GM21447 (cell line): Measurements from ENCODE around the gene BHLHE41.

Experiments
- ATAC-seq: cut with Tn5 transposase; IDR thresholded peaks from one replicate; pipeline ENCODE4 v1.9.1; 2021; ENCODE audit not compliant: unreplicated experiment

Gene BHLHE41

GRCh38 chr12:26124446-26125399 lies at the start of gene BHLHE41:
BHLHE41 (minus strand) TSS chr12:26125037; CDS start chr12:26124779, 258 bp downstream.
- ATAC-seq: no peak

GRCh38 chr12:26172946-26173552 lies 48.2 kb upstream of the BHLHE41 start:
- no peak for ATAC-seq

GRCh38 chr12:26172539-26172938 lies 47.7 kb upstream of the BHLHE41 start:
- no peak for ATAC-seq

GRCh38 chr12:26172013-26172412 lies 47.2 kb upstream of the BHLHE41 start:
- no peak for ATAC-seq

- ATAC-seq: no peak
Observed at GRCh38 chr12:26164118-26164517, 39.3 kb upstream of the BHLHE41 start.

- no peak for ATAC-seq
Observed at GRCh38 chr12:26162905-26163304, 38.1 kb upstream of the BHLHE41 start.

GRCh38 chr12:26162174-26162573 lies 37.3 kb upstream of the BHLHE41 start:
- no peak for ATAC-seq

- ATAC-seq: no peak
Observed at GRCh38 chr12:26158078-26158764, 33.4 kb upstream of the BHLHE41 start.

GRCh38 chr12:26157001-26157400 lies 32.2 kb upstream of the BHLHE41 start:
- peak; percentile 27 for ATAC-seq

GRCh38 chr12:26156201-26156871 lies 31.5 kb upstream of the BHLHE41 start:
- peak; percentile 79 for ATAC-seq

- no peak for ATAC-seq
Observed at GRCh38 chr12:26153421-26154154, 28.8 kb upstream of the BHLHE41 start.

GRCh38 chr12:26152507-26153102 lies 27.8 kb upstream of the BHLHE41 start:
- no peak for ATAC-seq

GRCh38 chr12:26150736-26151450 lies 26.1 kb upstream of the BHLHE41 start:
- ATAC-seq: no peak

GRCh38 chr12:26149968-26150500 lies 25.2 kb upstream of the BHLHE41 start:
- no peak for ATAC-seq

- ATAC-seq: no peak
Observed at GRCh38 chr12:26148291-26148690, 23.5 kb upstream of the BHLHE41 start.

- no peak for ATAC-seq
Observed at GRCh38 chr12:26143291-26143690, 18.5 kb upstream of the BHLHE41 start.

GRCh38 chr12:26138860-26139259 lies 14.0 kb upstream of the BHLHE41 start:
- no peak for ATAC-seq

- no peak for ATAC-seq
Observed at GRCh38 chr12:26136688-26137087, 11.9 kb upstream of the BHLHE41 start.

GRCh38 chr12:26135571-26135970 lies 10.7 kb upstream of the BHLHE41 start:
- ATAC-seq: no peak
